ENCODE results near the gene BTNL3. TPM values are rescaled to one million over a fixed set of nuclear protein-coding genes. Genes with fewer than 3 reads are reported as not detected.

The BTNL3 gene
- polyA plus RNA-seq, 1 donor: 158 TPM

Other genes with a start within 250 kb of the BTNL3 start
- not detected for gene OR2Y1, start 248.8 kb upstream of the BTNL3 start, polyA plus RNA-seq
- gene MGAT1, start 186.0 kb upstream of the BTNL3 start, polyA plus RNA-seq: 110 TPM
- 56.1 TPM for gene ZFP62, start 127.6 kb upstream of the BTNL3 start, polyA plus RNA-seq
- gene BTNL8, start 89.7 kb upstream of the BTNL3 start, polyA plus RNA-seq: 135 TPM
- 11.6 TPM for gene BTNL9, start 51.4 kb downstream of the BTNL3 start, polyA plus RNA-seq
- not detected for gene OR2V1, start 142.3 kb downstream of the BTNL3 start, polyA plus RNA-seq
- gene OR2V2, start 158.7 kb downstream of the BTNL3 start, polyA plus RNA-seq: not detected
- 0.61 TPM for gene TRIM7, start 216.3 kb downstream of the BTNL3 start, polyA plus RNA-seq
- gene TRIM41, start 234.4 kb downstream of the BTNL3 start, polyA plus RNA-seq: 22.4 TPM

All from large intestine (tissue), 1 donor.